Adrenal gland (tissue), 12 donors: ENCODE measurements around the gene NUAK1. TPM values are rescaled to one million over a fixed set of nuclear protein-coding genes. Genes with fewer than 3 reads are reported as not detected.
A peak's percentile ranks its signal among the peaks of the same experiment; 100 is the strongest.

Source experiments
- DNase-seq, 7 donors: peaks; one replicate each; pipeline ENCODE4 v3.0.0-alpha.2; 2019 to 2020
- H3K27ac ChIP-seq, 5 donors: fragments of 200-600 bp; sonication (generic) in 4 of 5; 1 replicate in 3 of 5; 2 replicates in 2 of 5; pipeline versions ENCODE4 v1.5.1 to v1.8.0; 2016 to 2020; ENCODE audit warnings: mild to moderate bottlenecking in 1 of 5
- H3K27me3 ChIP-seq: fragments of 200-600 bp; 2 replicates; pipeline ENCODE4 v1.8.0; 2021
- H3K36me3 ChIP-seq, 2 donors: fragments of 200-600 bp; replicated peaks in 1 of 2; 1 replicate in 1 of 2; 2 replicates in 1 of 2; pipeline versions ENCODE4 v1.5.1 to v1.8.0; 2018 to 2022
- H3K4me1 ChIP-seq, 2 donors: fragments of 200-600 bp; replicated peaks in 1 of 2; 1 replicate in 1 of 2; 2 replicates in 1 of 2; pipeline versions ENCODE4 v1.5.1 to v1.8.0; 2018 to 2021
- H3K4me3 ChIP-seq, 4 donors: fragments of 200-600 bp; sonication (generic) in 3 of 4; one replicate each; pipeline ENCODE4 v1.5.1; 2016 to 2018
- H3K9me3 ChIP-seq, 3 donors: fragments of 200-600 bp; sonication (generic) in 1 of 3; replicated peaks in 1 of 3; 1 replicate in 2 of 3; 2 replicates in 1 of 3; pipeline versions ENCODE4 v1.5.1 to v1.8.0; 2016 to 2021
- POLR2A ChIP-seq, 2 donors: fragments of 450-650 bp; IDR thresholded peaks; one replicate each; pipeline ENCODE4 v1.6.1; 2017; ENCODE audit warnings: antibody characterized with exemption in 2 of 2, mild to moderate bottlenecking in 2 of 2, moderate library complexity in 1 of 2
- WGBS, 4 donors: extraction: QIAGEN DNeasy Blood & Tissue Kit in 2 of 4; methylation state at CpG; one replicate each; pipeline versions ENCODE4 v1.1.5 to v1.1.7; 2013 to 2017; 5-methylcytosine and 5-hydroxymethylcytosine counted together
- intact Hi-C, 2 donors: fragments of 100-400 bp; cut with DNase I; formaldehyde crosslinking; loops; one replicate each; pipeline versions ENCODE4 v1.14.1 to v1.15.0; 2022 to 2023
- polyA plus RNA-seq, 3 donors: library from polyadenylated mRNA; stranded (reverse); fragments of 200-250 nt in 2 of 3; fragments of 350-450 nt in 1 of 3; fragmentation: Illumina TruSeq in 1 of 3; extraction: RNeasy Lipid Tissue Mini Kit (QIAGEN cat#74804) in 1 of 3; gene quantifications; one replicate each; pipeline ENCODE4 v1.2.3, GENCODE V29; 2013 to 2014
- total RNA-seq, 9 donors: library from RNA; depleted of rRNA in 4 of 9; stranded (reverse); fragments of >200 nt in 4 of 9; fragments of 120-200 nt in 1 of 9; fragmentation: NEBNext Ultra II Directional in 1 of 9; extraction: Animal tissue kit (Norgen Biotek cat#: 25700) in 1 of 9; gene quantifications; one replicate each; pipeline versions ENCODE4 v1.1.0 to v1.2.4, GENCODE V29; 2013 to 2023
- TF ChIP-seq, protein P1 (sequence below), 6 experiments: fragments of 450-650 bp in 4 of 6; fragments of 200-600 bp in 2 of 6; sonication (generic) in 1 of 6; IDR thresholded peaks; 1 replicate in 5 of 6; 2 replicates in 1 of 6; pipeline versions ENCODE4 v1.5.1 to v1.8.0; 2016 to 2021; ENCODE audit warnings: antibody characterized with exemption in 6 of 6, mild to moderate bottlenecking in 2 of 6, moderate library complexity in 1 of 6
- donor health status: healthy with polysubstance abuse.
- donor health status: Bipolar disorder and iron deficiency.
- donor health status: DM: yes; HTN: yes; CAD: no.
- donor health status: DM: no; HTN: no; CAD: no.
- donor health status: DM: no; HTN: no; CAD: no.
- donor health status: DM: yes; HTN: yes; CAD: no.

The NUAK1 gene
- total and polyA plus RNA-seq, 12 donors, result 2.4 to 15.1 (median 8.4) TPM

GRCh38 chr12:106150555-106150954 lies 11.8 kb upstream of the NUAK1 start:
- Histone ChIP-seq H3K27me3 (no peaks in the 10 kb centered on the region), H3K27ac (no peak overlapping the region), H3K9me3 (no peaks in the 10 kb centered on the region), H3K36me3 (no peaks in the 10 kb centered on the region), H3K4me1 (peaks cover 0 to 18% of the 10 kb centered on the region in 2 donors), H3K4me3 (no peak overlapping the region)
- intact Hi-C loops, result no loop called here
- DNase-seq, result no peak
- 61 to 74% (median 64%) methylated on average over 5 of the region's 5 CpGs for WGBS, 4 donors
- TF ChIP-seq POLR2A (IDR thresholded peaks at IDR 0.05), result no peak
- TF ChIP-seq, protein P1, sequence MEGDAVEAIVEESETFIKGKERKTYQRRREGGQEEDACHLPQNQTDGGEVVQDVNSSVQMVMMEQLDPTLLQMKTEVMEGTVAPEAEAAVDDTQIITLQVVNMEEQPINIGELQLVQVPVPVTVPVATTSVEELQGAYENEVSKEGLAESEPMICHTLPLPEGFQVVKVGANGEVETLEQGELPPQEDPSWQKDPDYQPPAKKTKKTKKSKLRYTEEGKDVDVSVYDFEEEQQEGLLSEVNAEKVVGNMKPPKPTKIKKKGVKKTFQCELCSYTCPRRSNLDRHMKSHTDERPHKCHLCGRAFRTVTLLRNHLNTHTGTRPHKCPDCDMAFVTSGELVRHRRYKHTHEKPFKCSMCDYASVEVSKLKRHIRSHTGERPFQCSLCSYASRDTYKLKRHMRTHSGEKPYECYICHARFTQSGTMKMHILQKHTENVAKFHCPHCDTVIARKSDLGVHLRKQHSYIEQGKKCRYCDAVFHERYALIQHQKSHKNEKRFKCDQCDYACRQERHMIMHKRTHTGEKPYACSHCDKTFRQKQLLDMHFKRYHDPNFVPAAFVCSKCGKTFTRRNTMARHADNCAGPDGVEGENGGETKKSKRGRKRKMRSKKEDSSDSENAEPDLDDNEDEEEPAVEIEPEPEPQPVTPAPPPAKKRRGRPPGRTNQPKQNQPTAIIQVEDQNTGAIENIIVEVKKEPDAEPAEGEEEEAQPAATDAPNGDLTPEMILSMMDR (IDR thresholded peaks at IDR 0.05), result no peak

DNA sequence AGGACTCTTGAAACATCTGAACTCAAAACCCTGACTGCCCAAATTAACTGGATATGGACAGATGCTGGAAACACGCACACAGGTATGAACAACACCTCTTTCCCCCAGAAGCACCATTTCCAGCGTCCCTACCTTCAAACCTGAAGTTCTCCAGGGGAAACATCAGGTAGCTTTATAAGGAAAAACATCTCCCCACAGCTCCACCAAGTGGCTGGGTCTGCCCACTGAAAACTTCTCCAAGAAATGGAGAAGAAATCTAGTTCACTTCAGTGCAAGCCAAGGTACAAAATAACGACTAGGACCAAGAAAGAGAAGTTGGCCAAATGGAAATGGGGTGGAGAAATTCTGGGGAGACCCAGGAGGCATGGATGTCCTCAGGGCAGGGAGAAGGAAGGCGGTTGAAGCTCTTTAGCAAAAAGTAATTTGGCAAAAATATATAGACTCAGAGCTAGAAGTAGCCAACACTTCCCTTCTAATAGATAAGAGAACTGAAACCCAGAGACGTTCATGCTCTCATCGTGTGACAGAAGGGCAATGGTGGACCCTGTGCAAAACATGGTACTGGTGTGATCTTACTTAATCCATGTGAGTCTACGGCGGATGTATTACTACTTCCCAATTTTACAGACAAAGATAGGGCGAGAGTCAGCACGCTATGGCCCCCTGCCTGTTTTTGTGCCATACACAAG lies 10.5 kb upstream of the NUAK1 start:
- intact Hi-C loops, result loop anchor here in 1 of 2 donors (10.0 kb wide), 1 partner anchor 56 kb away; no protein-coding TSS in a partner anchor
- H3K36me3 ChIP-seq, result no peaks in the 10 kb centered on the region
- DNase-seq, result peak in 1 of 7 donors; percentile 41
- 52 to 61% (median 57%) methylated on average over 10 of the region's 10 CpGs for WGBS, 4 donors
- H3K4me1 ChIP-seq, result peaks cover 0 to 26% of the 10 kb centered on the region in 2 donors
- H3K27me3 ChIP-seq, result no peaks in the 10 kb centered on the region
- no peak overlapping the region for H3K4me3 ChIP-seq
- no peak for TF ChIP-seq POLR2A (IDR thresholded peaks at IDR 0.05)
- TF ChIP-seq, protein P1 (IDR thresholded peaks at IDR 0.05), result peak; percentile 31 to 52 (median 44)
- no peaks in the 10 kb centered on the region for H3K9me3 ChIP-seq
- H3K27ac ChIP-seq, result no peak overlapping the region

- H3K27ac ChIP-seq, result peak overlapping the region in 1 of 5 donors; percentile 22
- no peak overlapping the region for H3K4me3 ChIP-seq
- no peaks in the 10 kb centered on the region for H3K36me3 ChIP-seq
- H3K4me1 ChIP-seq, result peaks cover 0 to 26% of the 10 kb centered on the region in 2 donors
- intact Hi-C loops, result loop anchor here in 1 of 2 donors (10.0 kb wide), 1 partner anchor 57 kb away; no protein-coding TSS in a partner anchor
- DNase-seq, result peak; percentile 66 to 92 (median 81)
- TF ChIP-seq, protein P1 (IDR thresholded peaks at IDR 0.05), result no peak
- TF ChIP-seq POLR2A (IDR thresholded peaks at IDR 0.05), result no peak
- H3K27me3 ChIP-seq, result no peaks in the 10 kb centered on the region
- WGBS, 4 donors, result 49 to 65% (median 59%) methylated on average over 3 to 12 of the region's 12 CpGs
- no peaks in the 10 kb centered on the region for H3K9me3 ChIP-seq
Measured at GRCh38 chr12:106147956-106148355, 9.2 kb upstream of the NUAK1 start.

DNA sequence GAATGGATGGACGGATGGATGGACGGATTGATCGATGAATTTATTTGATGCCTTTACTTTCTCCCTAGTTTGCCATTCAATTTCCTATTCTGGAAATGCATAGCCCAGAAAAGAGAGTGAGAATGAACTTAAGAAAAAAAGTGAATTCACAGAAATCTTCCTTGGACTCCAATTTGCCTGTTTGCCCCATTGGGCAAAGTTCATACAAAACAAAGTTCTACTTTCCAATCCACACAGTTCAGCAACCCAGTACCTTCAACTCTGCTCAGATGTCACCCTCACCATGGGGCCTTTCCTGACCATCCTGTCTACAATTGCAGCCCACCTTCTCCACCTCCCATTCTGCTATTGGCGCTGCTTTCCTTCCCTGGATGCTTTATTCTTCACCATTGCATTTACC lies 8.2 kb upstream of the NUAK1 start:
- no peaks in the 10 kb centered on the region for H3K9me3 ChIP-seq
- 94 to 100% (median 96%) methylated on average over 4 of the region's 4 CpGs for WGBS, 4 donors
- intact Hi-C loops, result loop anchor here in 1 of 2 donors (10.0 kb wide), 1 partner anchor 58 kb away; no protein-coding TSS in a partner anchor
- H3K4me1 ChIP-seq, result peaks cover 0 to 26% of the 10 kb centered on the region in 2 donors
- H3K36me3 ChIP-seq, result no peaks in the 10 kb centered on the region
- no peak overlapping the region for H3K4me3 ChIP-seq
- no peak for DNase-seq
- TF ChIP-seq, protein P1 (IDR thresholded peaks at IDR 0.05), result no peak
- TF ChIP-seq POLR2A (IDR thresholded peaks at IDR 0.05), result no peak
- no peaks in the 10 kb centered on the region for H3K27me3 ChIP-seq
- H3K27ac ChIP-seq, result no peak overlapping the region
